Hypothalamus (tissue), 51 donors: ENCODE results near the gene SLC29A1.
"Not testable (repeated sequence)": the region's sequence is repeated elsewhere in the genome, so short reads cannot be mapped to it uniquely, and the experiment has no call there.

Experiments used
- DNase-seq, 51 donors: peaks; one replicate each; lab custom pipeline; 2025; lab: John Stamatoyannopoulos, UW

Gene SLC29A1

GRCh38 chr6:44221291-44221960 lies 2.0 kb upstream of the SLC29A1 start:
- DNase-seq = peak in 48 of 51 donors; percentile 5 to 85 (median 64)

- no peak for DNase-seq
These were observed 1.4 kb upstream of the SLC29A1 start for GRCh38 chr6:44221961-44222335.

- DNase-seq = peak in 3 of 51 donors; percentile 23 to 72 (median 45)
These were observed 693 bp upstream of the SLC29A1 start for GRCh38 chr6:44222486-44223318.

- DNase-seq = peak in 3 of 51 donors; percentile 17 to 33 (median 32)
These were observed 902 bp downstream of the SLC29A1 start for GRCh38 chr6:44224029-44224964.

GRCh38 chr6:44224965-44225305 lies 1.5 kb downstream of the SLC29A1 start:
- no peak for DNase-seq

- no peak for DNase-seq
These were observed 2.4 kb downstream of the SLC29A1 start for GRCh38 chr6:44225579-44226325.

GRCh38 chr6:44226368-44227147 lies 3.2 kb downstream of the SLC29A1 start:
- DNase-seq = peak in 4 of 51 donors; percentile 13 to 41 (median 24)

GRCh38 chr6:44227148-44227793 lies 3.9 kb downstream of the SLC29A1 start:
- DNase-seq = no peak

GRCh38 chr6:44228031-44228430 lies 4.6 kb downstream of the SLC29A1 start:
- DNase-seq = no peak

GRCh38 chr6:44228433-44228832 lies 5.0 kb downstream of the SLC29A1 start:
- no peak for DNase-seq

GRCh38 chr6:44228836-44229235 lies 5.4 kb downstream of the SLC29A1 start:
- no peak for DNase-seq

GRCh38 chr6:44229376-44230033 lies 6.1 kb downstream of the SLC29A1 start:
- DNase-seq = no peak

GRCh38 chr6:44230034-44230675 lies 6.8 kb downstream of the SLC29A1 start:
- DNase-seq = no peak

GRCh38 chr6:44231426-44231825 lies 8.0 kb downstream of the SLC29A1 start:
- DNase-seq = not testable (repeated sequence)

- peak in 1 of 51 donors; percentile 34 for DNase-seq
These were observed 9.5 kb downstream of the SLC29A1 start for GRCh38 chr6:44232676-44233566.

- no peak for DNase-seq
These were observed 10.2 kb downstream of the SLC29A1 start for GRCh38 chr6:44233567-44234100.
